NCI-H187 (cell line): ENCODE data around the gene SH3BGR.
"Not testable (repeated sequence)": the region's sequence is repeated elsewhere in the genome, so short reads cannot be mapped to it uniquely, and the experiment has no call there.

Source experiments
- DNase-seq, 2 experiments: peaks; one replicate each; lab custom pipeline; 2025; lab: John Stamatoyannopoulos, UW

SH3BGR gene

GRCh38 chr21:39515684-39516472 lies 64.1 kb downstream of the SH3BGR start:
- no peak for DNase-seq

DNA sequence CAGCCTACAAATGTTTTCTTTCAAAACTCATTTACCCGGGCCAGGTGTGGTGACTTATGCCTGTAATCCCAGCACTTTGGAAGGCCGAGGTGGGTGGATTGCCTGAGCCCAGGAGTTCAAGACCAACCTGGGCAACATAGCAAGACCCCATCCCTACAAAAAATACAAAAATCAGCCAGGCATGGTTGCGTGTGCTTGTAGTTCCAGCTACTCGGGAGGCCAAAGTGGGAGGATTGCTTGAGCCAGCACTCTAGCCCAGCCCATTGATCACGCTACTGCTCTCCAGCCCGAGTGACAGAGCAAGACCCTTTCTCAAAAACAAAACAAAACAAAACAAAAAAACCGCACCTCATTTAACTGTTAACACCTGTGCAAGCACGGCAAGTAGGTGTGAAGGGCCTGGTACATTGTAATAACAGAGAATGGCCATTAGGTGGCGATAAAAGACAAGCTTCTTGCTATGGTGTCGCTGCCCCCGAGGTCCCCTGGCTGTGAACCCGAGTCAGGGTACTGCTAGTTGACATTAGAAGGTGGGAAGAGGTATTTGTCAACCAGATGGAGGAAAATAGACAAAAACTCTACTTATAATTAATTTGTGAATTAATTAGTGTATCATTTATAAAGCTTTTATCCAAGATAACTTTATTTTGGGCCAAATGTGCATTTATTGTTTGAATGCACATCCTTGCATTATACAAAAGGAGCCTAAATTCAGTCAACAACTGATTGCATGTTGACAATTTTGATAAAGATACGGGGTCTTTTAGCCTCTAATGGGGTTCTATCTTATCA lies 66.5 kb downstream of the SH3BGR start:
- peak; percentile 42 to 54 for DNase-seq

DNA sequence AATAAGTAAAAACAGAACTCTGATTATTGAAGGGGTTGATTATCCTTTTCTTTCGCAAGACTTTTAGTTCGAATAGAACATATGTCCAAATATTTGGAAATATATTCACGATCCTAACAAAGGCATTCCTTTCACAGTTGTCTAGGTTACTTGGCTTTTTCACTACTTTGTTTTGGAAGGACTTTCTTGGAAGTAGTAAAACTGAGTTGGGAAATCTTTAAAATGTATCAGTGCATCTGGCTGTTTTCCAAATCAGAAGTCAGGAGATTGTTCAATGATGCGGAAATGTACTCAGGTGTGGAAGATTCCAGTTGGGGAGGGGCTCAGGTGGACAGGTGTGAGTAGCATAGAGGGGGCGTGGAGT lies 67.1 kb downstream of the SH3BGR start:
- no peak for DNase-seq

DNA sequence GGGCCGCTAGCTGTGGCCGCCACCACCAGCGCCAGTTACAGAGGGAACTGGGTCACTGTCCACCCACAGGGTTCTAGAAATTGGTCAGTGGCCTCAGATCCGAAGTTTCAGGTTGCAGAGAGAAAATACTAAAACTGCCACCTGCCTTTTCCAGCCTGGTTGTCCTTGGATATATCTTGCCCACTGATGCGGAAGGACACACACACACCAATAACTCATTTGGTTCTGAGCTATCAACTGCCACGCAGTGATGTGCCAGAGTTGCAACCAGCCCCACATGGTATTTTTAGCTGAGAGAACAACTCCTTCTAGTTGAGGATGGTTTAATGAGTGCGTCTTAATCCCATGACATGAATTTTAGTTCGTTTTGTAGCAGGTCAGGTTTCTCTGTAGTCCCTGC lies 68.1 kb downstream of the SH3BGR start:
- no peak for DNase-seq

- DNase-seq, result no peak
These were observed 71.6 kb downstream of the SH3BGR start for GRCh38 chr21:39523399-39523798.

- no peak for DNase-seq
These were observed 72.1 kb downstream of the SH3BGR start for GRCh38 chr21:39523915-39524314.

- DNase-seq, result no peak
These were observed 73.4 kb downstream of the SH3BGR start for GRCh38 chr21:39525129-39525528.

DNA sequence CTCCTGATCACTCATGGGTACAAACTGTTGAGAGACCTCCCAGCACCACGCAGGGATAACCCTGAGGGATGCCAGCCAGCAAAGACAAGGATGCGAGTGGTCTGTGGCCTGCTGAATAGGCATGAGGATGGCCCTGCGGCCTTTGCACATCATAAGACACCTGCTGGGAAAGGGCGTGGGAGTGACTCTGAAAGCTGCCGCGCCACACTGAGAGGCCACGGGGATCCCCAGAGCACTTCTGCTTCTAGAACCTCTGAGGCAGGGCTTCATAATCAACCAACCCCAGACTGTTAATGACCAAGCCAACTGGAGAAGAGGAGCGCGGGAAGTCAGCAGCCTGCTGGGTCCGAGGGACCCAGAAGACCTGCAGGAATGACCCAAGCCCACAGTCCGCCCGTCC lies 73.8 kb downstream of the SH3BGR start:
- no peak for DNase-seq

GRCh38 chr21:39527067-39527595 lies 75.4 kb downstream of the SH3BGR start:
- DNase-seq, result no peak

- DNase-seq, result no peak
These were observed 76.1 kb downstream of the SH3BGR start for GRCh38 chr21:39527664-39528381.

DNA sequence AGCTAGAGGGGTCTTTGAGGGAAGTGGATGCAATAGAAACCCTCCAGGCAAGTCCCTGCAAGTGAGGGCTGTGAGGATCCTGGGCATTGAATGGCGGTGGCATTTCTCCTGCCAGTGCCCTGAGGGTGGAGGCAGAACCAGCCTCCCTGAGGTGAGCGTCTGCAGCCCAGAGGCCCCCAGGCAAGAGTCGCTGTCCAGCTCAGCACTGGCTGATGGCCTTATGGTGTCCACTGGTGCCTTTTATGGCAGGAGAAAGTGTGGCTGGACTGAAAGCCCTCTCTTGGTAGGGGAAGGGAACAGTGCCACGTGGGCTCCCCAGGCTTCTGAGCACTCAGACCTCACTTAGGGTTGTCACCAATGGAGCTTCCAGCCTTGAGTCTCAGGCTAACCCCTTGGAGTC lies 77.3 kb downstream of the SH3BGR start:
- DNase-seq, result no peak

- no peak for DNase-seq
These were observed 79.3 kb downstream of the SH3BGR start for GRCh38 chr21:39531064-39531463.

DNA sequence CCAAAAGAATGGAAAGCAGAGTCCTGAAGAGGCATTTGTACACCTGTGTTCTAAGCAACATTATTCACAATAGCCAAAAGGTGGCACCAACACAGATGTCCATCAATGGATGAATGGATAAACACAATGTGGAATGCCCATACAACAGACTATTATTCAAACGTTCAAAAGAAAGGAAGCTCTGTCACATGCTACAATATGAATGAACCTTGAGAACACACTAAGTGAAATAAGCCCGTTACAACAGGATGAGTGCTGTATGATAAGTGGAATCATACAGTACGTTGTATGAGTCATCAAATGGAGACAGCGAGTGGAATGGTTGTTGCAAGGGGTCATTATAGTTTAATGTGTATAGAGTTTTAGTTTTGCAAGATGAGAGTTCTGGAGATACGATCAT lies 80.1 kb downstream of the SH3BGR start:
- DNase-seq, result no peak

DNA sequence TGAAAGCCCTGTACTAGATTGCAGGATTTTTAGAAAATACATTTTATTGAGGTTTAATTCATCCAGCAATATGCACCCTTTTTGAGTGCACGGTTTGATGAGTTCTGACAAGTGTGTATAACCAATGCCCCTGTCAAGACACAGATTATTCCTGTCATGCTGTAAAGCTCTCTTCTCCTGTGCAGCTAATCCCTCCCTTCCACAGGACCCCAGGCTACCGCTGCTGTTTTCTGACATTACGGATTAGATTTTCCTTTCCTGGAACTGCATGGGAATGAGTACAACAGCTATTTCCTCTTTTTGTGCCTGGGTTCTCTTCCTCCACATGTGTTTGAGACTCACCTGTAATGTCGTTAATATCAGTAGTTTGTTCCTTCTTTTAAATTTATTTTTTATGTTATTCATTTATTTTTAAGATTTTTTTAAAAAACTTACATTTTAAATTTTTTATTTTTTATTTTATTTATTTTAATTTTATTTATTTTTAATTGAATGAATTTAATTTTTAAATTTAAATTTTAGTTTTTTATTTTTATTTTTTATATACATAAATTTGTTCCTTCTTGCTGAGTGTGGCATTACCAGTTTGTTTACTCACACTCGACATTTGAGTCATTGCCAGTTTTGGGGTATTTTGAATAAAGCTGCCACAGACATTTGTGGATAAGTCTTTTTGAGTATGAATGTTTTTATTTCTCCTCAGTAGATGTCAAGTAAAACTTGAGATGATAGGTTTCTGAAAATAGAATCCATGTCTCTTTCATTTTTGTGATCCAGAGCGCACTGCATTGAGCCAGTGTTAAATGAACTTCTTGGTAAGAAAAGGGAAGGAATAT lies 82.0 kb downstream of the SH3BGR start:
- no peak for DNase-seq

GRCh38 chr21:39535646-39536437 lies 84.1 kb downstream of the SH3BGR start:
- DNase-seq, result no peak

GRCh38 chr21:39536835-39537234 lies 85.1 kb downstream of the SH3BGR start:
- no peak for DNase-seq

DNA sequence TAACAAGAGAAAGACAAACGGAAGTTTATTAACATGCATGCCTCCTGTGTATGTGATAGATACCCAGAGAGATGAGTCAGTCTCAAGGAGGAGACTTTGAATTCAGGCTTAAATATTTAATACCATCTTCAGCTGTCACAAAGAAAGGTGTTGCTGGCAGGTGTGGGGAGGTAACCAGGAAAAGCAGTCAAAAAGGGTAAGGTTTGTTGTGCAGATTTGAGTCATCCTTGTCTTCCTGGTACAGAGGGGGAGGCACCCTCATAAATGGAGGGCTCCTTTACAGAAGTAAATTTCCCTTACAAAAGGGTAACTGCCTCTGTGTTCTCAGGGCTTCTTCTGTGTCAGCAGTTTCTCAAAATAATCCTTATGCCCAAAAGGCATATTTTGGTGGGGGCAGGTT lies 85.8 kb downstream of the SH3BGR start:
- no peak for DNase-seq

GRCh38 chr21:39538453-39539042 lies 86.8 kb downstream of the SH3BGR start:
- DNase-seq, result no peak

DNA sequence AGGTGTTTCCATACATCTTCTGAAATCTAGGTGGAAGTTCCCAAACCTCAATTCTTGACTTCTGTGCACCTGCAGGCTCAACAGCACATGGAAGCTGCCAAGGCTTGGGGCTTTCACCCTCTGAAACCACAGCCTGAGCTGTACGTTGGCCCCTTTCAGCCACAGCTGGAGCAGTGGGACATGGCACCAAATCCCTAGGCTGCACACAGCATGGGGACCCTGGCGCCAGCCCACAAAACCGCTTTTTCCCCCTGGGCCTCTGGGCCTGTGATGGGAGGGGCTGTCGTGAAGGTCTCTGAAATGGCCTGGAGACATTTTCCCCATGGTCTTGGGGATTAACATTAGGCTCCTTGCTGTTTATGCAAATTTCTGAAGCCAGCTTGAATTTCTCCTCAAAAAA lies 88.6 kb downstream of the SH3BGR start:
- not testable (repeated sequence) for DNase-seq

GRCh38 chr21:39542736-39543135 lies 91.0 kb downstream of the SH3BGR start:
- no peak for DNase-seq
